NCI-H1694 (cell line): ENCODE results near the gene PDGFRB.

Experiments
- DNase-seq: peaks from one replicate; lab custom pipeline; 2025; lab: John Stamatoyannopoulos, UW

PDGFRB gene

DNA sequence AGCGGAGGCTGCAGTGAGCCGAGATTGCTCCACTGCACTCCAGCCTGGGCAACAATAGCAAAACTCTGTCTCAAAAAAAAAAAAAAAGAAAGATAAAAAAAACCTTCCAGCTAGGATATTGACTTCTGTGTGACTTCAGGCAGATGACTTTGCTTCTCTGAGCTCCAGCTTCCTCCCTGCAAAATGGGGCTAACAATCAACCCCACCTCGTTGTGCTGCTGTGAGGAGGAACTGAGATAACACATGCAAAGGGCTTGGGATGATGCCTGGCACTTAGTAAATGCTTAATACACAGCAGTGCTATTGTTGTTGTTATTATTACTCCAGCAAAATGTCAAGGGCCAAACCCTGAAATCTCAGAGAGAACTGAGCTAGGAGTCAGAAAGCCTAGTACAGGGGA lies 7.4 kb upstream of the PDGFRB start:
- DNase-seq, result no peak

DNA sequence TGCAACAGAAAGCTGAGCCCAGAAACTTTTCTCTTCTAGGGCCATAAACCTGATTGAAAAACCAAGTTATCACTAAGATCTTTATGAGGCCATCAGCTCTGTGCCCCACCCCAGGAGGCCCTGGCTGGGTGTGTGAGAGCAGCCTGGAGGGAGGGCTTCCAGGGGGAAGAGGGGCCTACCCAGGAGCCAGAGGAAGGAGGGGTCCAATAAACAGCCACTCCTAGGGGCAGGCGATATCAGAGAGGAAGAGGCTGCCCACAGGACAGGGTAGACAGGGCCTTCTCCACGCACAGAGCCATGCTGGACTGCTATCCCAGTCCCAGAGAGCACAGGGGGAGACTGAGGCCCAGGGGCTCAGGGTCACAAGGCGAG lies 6.5 kb upstream of the PDGFRB start:
- no peak for DNase-seq

DNA sequence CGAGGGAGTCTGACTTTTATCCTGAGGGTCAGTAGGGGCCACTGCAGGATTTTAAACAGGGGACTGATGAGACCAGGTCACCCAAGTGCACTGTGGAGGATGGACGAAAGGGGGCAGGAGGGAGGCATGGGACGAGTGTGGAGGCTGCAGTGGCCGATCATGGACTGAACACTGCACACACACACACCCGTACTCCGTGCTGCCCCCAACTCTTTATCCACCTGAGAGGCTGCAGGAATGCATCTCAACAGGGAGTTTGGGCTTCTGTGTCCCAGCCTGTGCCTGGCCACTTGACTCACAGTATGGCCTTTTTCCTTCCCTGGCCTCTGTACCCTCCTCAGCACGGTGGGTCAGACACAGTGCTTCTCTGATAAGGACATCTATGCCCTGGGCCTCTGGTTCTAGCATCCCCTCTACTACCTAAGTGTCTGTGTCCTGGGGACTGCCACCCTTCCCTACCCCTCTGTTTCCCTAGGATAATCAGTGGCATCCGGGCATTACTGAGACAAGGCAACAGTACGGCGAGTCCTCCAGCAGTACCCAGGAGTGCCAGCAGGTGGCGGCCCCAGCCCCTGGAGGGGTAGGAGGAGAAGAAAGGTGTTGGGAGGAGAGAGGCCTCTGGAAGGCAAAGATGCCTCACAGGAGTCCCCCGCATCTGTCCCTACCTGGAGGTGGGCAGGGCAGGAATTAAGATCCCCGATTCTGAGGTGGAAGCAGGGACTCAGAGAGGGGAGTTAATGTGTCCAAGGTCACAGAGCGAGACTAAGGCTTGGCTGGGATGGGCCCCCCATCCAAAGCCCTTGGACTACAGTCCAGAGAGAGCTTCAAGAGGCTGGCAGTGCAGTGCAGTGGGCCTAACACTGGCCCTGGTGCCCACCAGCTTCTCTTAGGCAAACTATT lies 5.8 kb upstream of the PDGFRB start:
- peak; percentile 66 for DNase-seq

DNA sequence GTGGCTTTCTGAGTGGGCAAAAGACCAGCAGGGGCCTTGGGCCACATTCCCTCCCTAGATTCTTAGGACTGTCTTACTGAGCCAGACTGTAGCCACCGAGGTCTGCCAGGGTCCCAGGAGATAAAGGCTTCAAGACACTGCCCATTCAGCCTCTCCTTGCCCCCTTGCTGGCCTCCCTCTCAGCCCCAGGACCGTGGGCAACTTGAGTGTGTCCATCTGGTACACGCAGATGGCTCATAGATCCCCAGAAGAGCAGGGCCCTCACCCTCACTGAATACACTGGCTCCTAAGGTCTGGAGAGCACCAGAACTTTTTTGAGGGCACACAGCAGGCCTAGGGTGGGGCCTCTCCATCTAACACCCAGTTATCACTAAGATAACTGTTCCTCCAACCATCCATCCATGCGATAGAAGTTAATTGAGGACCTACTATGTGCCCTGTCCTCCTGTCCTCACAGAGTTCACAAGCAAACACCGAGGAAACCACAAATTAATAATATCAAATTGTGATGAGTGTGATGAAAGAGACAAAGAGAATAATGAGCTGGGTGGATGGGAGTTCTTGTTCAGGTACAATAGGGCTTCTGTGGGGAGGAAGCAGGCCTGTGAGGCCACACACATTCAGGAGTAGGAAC lies 4.9 kb upstream of the PDGFRB start:
- DNase-seq, result no peak

DNA sequence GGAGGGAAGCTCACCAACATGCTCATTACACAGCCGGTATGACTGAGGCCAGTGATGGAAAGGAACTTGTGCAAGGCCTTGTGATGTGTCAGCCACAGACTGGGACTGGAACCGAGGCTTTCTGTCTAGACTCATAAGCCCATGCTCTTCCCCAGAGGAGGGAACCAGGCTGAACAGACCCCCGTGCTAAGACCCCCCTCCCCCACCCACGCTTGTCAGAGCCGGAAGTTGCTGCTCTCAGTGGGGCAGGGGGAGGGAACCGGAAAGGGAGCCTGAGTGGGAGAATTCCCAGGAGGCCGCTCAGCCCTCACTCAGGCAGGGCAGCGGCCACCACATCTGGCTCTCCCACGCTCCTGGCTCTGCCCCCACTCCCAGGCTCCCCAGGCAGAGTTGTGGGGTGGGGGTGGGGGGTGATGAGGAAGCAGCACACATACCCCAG lies 4.1 kb upstream of the PDGFRB start:
- no peak for DNase-seq

DNA sequence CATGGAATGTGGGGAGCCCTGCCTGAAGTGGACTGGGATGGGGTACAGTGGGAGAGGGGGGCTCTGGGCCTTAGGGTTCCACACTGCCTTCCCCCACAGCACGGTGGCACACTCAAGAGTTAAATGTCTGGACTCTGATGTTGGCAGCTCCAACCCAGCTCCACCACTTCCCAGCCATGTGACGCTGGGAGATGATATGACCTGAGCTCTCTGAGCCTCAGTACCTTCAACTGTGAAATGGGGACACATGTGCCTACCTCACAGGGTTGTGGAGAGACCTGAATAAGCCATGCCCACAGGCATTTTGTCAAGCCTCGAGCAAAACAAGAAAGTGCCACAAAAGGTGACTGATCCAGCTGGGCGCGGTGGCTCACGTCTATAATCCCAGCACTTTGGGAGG lies 3.4 kb upstream of the PDGFRB start:
- DNase-seq, result no peak

DNA sequence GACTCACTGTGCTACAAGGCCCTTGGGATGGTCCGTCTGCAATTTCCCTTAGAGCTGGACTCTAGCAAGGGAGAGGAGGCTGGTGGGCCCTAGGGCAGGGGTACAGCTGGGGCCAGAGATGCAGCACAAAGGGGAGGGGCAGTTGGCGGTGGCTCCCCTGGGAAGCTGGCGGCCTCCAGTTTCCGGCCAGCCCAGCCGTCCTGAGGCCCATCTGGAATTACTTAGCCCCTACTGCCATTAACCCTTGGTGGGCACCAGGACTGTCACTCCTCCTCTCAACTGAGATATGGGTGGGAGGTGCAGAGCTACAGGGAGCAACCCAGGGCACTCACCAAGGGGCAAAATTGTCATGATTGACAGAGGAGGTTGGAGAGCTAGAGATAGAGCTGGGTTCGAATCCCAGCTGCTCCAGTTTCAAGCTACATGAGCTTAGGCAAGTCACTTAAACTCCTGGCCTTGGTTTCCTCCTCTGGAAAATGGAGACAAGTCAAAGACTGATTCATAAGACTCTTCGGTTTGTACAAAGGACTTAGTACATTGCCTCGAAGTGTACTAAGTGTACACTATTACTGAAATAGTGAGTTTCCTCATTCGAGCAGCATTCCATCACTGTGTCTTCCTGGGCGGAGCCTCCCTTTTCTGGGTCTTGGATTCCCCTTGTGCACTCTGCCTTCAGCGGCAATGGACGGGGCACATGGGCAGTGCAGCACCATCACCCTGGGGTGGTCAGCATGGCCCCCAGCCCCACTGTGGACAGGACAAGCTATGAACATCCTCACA lies 2.7 kb upstream of the PDGFRB start:
- DNase-seq, result no peak

DNA sequence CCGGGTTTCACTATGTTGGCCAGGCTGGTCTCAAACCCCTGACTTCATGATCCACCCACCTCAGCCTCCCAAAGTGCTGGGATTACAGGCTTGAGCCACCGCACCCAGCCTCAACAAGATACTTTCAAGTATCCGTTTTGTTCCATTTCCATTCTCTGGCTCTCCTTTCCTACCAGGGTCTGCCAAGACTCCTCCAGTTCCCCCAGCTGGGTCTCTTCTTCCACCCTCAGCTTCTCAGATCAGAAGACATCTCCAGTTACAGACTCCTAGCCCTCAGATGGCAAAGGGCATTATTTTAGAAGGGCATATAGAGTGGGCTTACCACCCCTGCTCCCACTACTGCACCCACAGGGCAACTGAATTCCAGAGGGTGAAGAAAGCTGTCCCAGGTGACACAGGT lies 1.5 kb upstream of the PDGFRB start:
- DNase-seq, result no peak

DNA sequence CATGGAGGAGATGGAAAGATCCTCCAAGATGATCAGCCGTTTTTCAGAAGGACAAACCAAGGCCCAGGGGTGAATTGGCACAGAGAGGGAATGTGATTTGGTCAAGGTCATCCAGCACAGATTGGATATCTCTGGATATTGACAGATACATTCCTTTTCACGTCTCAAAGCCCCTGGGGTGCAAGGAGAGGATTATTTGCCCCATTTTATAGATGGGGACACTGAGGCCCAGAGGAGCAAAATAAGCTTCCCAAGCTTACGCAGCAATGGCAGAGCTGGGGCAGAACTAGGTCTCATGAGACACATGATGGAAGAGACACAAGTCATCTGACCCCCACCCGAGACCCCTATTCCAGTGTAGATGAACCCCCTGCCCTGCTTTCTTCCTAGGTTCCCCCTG lies 895 bp upstream of the PDGFRB start:
- DNase-seq, result no peak

DNA sequence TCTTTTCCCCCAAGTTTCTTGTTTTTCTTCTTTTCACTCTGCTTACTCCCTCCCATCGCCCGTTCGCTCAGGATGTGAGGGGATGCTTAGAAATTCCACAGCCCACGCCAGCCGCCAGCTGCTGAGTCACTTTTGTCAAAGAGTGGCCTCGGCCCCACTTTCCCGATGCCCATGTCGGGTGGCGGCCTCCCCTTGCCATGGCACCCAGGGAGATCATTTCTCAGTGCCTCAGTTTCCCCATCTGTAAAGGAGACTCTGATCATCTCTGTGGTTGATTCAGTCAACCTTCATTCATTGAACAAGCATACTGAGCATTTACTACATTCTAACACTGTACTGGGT lies 353 bp upstream of the PDGFRB start:
- DNase-seq, result no peak

DNA sequence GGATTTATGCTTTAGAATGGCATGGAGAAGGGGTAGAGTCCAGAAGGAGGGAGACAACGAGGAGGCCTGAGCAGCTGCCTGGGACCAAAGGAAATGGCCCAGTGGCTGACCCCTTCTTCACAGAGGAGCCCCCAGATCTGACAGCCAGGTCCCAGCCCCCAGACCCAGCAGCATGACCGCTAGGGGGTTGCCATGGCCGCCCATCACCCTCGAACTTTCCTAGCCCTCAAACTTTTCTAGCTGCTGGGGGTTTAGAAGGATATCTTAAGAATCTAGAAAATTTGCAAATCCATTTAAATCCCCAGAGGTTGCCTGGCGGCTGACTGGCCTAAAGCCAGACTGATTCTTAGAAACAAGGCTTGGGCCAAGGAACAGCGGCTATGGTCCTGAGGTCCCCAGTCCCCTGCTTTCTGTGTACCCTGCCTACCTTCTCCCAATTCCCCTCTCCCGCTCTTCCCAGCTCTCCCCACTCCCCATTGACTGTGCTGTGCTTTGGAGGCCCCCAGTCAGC lies 972 bp downstream of the PDGFRB start:
- no peak for DNase-seq

DNA sequence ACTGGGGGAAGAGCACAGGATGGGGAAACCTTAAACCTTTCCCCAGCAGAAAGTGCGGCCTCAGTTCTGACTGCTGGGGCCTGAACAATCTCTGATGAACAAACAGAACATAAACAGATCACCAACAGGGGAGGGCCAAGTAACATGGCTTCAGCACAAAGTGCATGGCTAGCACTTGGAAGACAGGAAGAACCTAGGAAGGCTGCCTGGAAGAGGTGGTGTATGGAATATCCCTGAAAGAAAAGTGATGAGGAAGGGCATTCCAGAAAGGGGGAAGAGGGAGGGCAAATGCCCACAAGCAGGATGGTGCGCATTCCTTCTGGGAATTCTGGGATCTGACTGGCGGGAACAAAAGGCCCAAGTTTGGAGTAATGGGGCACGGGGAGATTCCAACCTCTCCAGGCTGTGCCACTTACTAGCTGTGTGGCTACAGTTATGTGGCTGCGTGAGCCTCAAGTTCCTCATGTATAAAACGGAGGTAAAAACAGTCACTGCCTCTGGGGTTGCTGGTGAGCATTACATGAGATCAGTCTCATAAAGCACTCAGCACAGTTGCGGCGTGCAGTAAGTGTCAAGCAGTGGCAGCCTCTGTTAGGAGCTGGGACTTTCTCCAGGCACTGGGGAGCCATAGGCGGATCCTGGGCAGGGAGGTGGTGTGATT lies 1.6 kb downstream of the PDGFRB start:
- DNase-seq, result no peak

DNA sequence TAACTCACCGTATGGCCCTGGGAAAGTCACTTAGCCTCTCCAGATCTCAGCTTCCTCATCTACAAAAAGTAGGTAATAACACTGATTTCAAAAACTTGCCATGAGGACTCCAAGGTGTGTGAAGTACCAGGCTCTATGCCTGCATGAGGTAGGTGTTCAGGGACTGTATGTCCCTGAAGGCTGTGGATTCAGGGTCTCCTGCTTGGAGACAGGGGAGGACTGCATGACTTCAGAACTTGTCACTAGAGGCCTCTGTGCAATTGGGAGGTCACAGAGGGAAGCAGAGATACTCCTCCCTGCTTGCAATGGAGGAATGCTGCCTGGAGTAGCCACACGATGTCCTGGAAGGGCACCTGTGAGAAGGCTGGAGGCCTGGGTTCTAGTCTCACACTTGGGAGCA lies 2.2 kb downstream of the PDGFRB start:
- DNase-seq, result no peak

DNA sequence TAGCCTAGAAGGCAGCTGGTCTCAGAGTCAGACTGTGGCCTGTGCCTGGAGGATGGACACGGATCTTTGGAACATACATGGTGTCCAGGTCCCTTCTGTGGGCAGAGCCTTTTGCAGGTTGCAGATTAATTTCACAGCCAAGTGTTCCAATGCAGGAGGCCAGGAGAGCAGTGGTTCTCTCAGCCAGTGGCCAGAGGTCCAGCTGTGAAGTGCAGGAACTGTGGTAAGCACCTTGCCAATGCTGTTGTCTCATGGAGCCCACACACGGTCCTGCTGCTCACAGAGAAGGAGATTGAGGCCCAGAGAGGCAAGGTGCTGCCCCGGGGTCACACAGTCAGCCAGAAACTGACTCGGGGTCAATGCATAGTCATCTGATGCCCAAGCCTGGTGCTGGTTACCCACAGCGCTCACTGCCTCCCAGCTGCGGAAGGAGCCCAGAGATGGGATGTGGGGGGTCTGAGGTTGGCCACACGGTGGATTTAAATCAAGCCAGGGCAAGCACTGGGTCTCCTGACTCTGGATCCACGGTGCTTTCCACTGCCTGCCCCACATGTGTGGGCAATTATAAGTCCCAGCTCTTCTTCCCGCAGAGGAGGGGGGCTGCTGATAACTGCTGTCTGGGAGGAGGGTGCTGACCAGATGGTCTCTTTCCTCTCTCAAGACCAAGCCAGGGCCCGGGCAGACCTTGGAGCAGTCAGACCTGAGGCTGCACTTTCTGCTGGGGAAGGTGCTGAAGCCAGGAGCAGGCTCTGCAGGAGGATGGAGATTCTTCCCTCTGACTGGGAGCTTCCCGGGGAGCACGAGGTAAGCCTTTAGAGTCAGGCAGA lies 2.8 kb downstream of the PDGFRB start:
- no peak for DNase-seq

DNA sequence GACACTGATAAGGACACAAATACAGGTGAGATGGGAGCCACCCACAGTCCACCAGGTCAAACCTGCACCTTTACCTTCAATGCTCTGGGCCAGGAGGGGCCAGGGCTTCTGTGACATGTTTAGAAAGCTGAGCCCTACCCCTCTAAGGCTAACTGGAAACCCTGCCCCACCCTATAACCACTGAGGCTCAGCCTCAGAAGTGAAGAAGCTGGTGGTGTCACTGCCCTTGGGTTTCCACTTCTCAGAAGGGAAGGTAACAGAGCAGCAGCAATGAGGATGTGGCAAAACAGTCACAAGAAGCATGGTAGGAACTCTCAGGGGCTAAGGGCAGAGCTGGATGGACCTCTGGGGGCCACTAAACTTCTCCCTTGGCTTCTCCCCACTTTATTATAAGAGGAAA lies 6.0 kb downstream of the PDGFRB start:
- no peak for DNase-seq

DNA sequence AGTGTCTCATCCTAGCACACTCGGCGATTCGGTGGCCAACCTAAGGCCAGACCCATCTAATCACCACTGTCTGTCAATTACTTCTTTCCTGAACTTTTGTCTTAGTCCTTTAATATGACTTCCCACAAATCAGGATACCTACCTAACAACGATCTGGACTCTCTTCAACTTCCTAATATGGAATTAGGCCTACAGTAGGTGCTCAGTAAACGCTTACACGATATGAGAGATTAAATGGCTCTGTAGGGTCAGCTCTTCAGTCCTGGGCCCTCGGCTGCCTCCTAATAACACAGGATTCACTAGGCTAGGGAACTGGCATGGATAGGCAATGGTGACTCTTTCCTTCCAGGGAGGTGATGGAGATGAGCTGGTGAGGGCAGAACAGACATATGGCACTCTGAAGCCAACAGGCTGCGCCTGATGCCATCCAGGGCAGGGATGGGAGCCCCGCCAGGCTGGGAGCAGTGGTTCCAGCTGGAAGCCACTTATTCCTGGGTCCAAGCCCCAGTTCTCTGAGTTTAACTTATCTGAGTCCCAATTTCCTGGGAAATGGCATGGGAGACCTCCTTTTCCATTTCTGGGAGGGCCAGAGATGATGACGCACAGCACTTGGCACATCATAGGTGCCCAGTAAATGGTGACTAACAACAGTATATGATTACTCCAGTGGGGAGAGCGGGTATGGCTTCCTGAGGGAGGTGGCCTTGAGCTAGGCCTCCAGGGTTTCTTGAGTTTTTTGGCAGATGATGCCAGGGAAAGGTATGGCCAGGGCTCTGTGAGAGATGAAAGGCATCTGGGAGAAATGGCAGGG lies 7.3 kb downstream of the PDGFRB start:
- DNase-seq, result peak; percentile 52

DNA sequence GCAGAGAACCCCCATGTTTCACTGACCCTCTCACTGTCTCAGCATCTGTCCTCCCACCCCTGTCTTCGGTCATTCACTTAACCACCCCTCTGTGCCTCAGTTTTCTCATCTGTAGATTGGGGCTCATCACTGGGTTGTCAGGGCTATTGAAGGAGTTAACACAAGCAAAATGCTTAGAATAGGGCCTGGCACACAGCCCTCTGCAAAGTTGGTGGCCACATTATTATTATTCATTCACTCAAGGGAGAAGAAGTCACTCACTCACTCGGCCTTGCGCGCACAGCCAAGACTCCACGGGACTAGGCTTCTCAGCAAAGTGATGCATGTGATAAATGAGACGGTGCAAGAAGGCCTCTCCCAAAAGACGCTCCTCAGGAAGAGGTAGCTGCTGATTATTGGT lies 8.0 kb downstream of the PDGFRB start:
- DNase-seq, result no peak

DNA sequence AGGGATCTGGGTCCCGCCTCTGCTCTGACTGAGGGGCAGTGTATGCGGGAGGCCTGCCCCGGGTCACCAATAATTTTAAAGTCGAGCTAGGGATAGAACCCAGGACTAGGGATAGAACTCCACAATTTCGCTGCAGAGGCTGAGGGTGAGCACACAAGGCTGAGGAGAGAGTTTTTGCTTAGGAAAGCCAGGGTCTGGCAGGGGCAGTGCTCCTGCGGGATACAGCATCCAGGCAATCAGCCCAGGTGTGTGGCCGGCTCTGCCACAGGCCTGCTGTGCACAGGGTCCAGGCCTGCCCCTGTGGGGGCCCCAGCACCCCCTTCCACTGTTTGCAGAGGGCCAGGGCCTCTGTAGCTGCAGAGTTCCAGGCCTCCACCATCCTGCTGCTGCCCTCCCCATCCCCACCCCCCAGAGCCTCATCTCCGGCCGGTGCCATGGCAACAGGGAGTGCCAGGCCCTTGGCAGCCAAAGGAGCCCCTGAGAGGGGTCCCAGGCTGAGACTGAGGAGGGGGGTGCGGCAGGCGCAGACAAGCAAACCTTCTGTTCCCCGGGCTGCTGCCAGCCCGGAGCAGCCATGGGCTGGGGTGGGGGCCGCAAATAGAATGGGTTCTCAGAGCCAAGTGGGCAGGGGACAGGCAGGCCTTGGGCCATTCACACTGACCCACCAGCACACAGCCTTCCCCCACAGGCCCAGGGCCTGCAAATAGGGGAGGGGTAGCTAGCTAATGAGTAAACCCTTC lies 8.6 kb downstream of the PDGFRB start:
- DNase-seq, result peak; percentile 15

DNA sequence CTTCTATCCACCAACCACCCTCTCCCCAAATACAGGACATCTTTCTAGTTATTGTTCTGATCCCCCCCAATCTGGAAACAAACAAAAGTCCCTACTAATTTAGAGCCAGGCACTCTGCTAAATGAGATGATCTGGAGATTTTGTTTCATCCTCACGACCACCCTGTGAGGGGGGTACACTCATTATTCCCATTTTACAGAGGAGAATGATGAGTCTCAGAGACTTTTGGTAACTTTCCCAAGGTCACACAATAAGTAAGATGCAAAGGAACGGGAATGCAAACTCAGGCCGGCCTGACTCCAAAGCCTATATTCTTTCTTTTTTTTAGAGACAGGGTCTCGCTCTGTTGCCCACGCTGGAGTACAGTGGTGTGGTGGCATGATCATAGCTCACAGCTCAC lies 9.4 kb downstream of the PDGFRB start:
- no peak for DNase-seq

DNA sequence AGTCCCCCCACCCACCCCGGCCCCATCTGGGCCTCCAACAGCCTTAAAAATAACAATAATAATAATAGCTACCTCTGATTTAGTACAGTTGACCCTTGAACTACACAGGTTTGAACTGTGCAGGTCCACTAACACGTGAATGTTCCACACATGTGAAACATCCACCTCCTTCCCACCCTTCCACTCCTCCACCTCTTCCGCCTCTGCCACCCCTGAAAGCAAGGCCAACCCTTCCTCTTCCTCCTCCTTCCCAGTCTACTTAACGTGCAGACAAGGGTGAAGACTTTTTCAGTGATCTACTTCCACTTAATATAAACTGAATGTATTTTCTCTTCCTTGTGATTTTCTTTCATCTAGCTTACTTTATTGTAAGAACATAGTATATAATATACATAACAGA lies 10.8 kb downstream of the PDGFRB start:
- no peak for DNase-seq
